ENCODE results near the gene STAB2.

The STAB2 gene

GRCh38 chr12:103656291-103656690 is 69.2 kb downstream of the STAB2 start:
- DNase-seq (ENCODE audit: low spot score), result no peak
- ChIA-PET POLR2A (ENCODE audit: low non-redundant PET) (no interaction called here), CTCF (no interaction called here)
- H3K27ac ChIP-seq, result no peak overlapping the region
- TF ChIP-seq CTCF (conservative IDR thresholded peaks at IDR 0.05; ENCODE audit: low read depth), result no peak

- TF ChIP-seq CTCF (conservative IDR thresholded peaks at IDR 0.05; ENCODE audit: low read depth), result no peak
- ChIA-PET CTCF (no interaction called here), POLR2A (ENCODE audit: low non-redundant PET) (no interaction called here)
- DNase-seq (ENCODE audit: low spot score), result peak; percentile 6
- H3K27ac ChIP-seq, result no peak overlapping the region
These were observed 70.3 kb downstream of the STAB2 start for GRCh38 chr12:103657331-103657730.

GRCh38 chr12:103664626-103665025 is 77.6 kb downstream of the STAB2 start:
- DNase-seq (ENCODE audit: low spot score), result no peak
- ChIA-PET POLR2A (ENCODE audit: low non-redundant PET) (no interaction called here), CTCF (interaction anchor here (0.9 kb wide), 1 partner anchor 38 kb away, joined by 4 read pairs; no protein-coding TSS in a partner anchor)
- TF ChIP-seq CTCF (conservative IDR thresholded peaks at IDR 0.05; ENCODE audit: low read depth), result no peak
- H3K27ac ChIP-seq, result no peak overlapping the region

- CTCF ChIA-PET, result no interaction called here
- no peak overlapping the region for H3K27ac ChIP-seq
- no peak for TF ChIP-seq CTCF (conservative IDR thresholded peaks at IDR 0.05; ENCODE audit: low read depth)
- no peak for DNase-seq (ENCODE audit: low spot score)
- POLR2A ChIA-PET (ENCODE audit: low non-redundant PET), result no interaction called here
These were observed 78.9 kb downstream of the STAB2 start for GRCh38 chr12:103665971-103666370.

GRCh38 chr12:103667125-103667524 is 80.1 kb downstream of the STAB2 start:
- no peak for TF ChIP-seq CTCF (conservative IDR thresholded peaks at IDR 0.05; ENCODE audit: low read depth)
- ChIA-PET CTCF (no interaction called here), POLR2A (ENCODE audit: low non-redundant PET) (no interaction called here)
- DNase-seq (ENCODE audit: low spot score), result no peak
- H3K27ac ChIP-seq, result no peak overlapping the region

GRCh38 chr12:103668520-103668919 is 81.4 kb downstream of the STAB2 start:
- H3K27ac ChIP-seq, result no peak overlapping the region
- CTCF ChIA-PET, result no interaction called here
- no peak for TF ChIP-seq CTCF (conservative IDR thresholded peaks at IDR 0.05; ENCODE audit: low read depth)
- POLR2A ChIA-PET (ENCODE audit: low non-redundant PET), result no interaction called here
- no peak for DNase-seq (ENCODE audit: low spot score)

- no peak overlapping the region for H3K27ac ChIP-seq
- DNase-seq (ENCODE audit: low spot score), result no peak
- POLR2A ChIA-PET (ENCODE audit: low non-redundant PET), result interaction anchor here (0.5 kb wide), 1 partner anchor 374 kb away, joined by 3 read pairs; no protein-coding TSS in a partner anchor
- CTCF ChIA-PET, result no interaction called here
- TF ChIP-seq CTCF (conservative IDR thresholded peaks at IDR 0.05; ENCODE audit: low read depth), result no peak
These were observed 84.3 kb downstream of the STAB2 start for GRCh38 chr12:103671367-103671766.

Data from RWPE1 (cell line).